IPS DF 6.9 (cell line): Measurements from ENCODE around the gene FAM78A.

Source experiments
- DNase-seq: peaks from one replicate; pipeline ENCODE4 v3.0.0-alpha.2; 2013; ENCODE audit warnings: low read depth, low spot score
- H3K27ac ChIP-seq: one replicate; pipeline ENCODE4 v1.5.1; 2013; ENCODE audit warnings: low read length, control low read depth
- H3K27me3 ChIP-seq: 2 replicates; pipeline ENCODE4 v1.6.1; 2013; ENCODE audit warnings: mild to moderate bottlenecking, low read length; ENCODE audit not compliant: control insufficient read depth, insufficient read depth
- H3K36me3 ChIP-seq: 2 replicates; pipeline ENCODE4 v1.6.1; 2013; ENCODE audit warnings: low read length; ENCODE audit not compliant: control insufficient read depth, insufficient read depth
- H3K4me1 ChIP-seq: 2 replicates; pipeline ENCODE4 v1.6.1; 2013; ENCODE audit warnings: low read length; ENCODE audit not compliant: control insufficient read depth, insufficient read depth
- H3K4me3 ChIP-seq: 2 replicates; pipeline ENCODE4 v1.5.1; 2013; ENCODE audit warnings: mild to moderate bottlenecking, low read length
- H3K9me3 ChIP-seq: 2 replicates; pipeline ENCODE4 v1.6.1; 2013; ENCODE audit warnings: low read length, inconsistent platforms; ENCODE audit not compliant: control insufficient read depth, insufficient read depth
- WGBS: extraction: QIAGEN DNeasy Blood & Tissue Kit; methylation state at CpG from one replicate; pipeline ENCODE4 v1.1.7; 2013; ENCODE audit warnings: mixed read lengths, missing lambda C conversion rate; ENCODE audit not compliant: insufficient read length, insufficient coverage; 5-methylcytosine and 5-hydroxymethylcytosine counted together

FAM78A gene

DNA sequence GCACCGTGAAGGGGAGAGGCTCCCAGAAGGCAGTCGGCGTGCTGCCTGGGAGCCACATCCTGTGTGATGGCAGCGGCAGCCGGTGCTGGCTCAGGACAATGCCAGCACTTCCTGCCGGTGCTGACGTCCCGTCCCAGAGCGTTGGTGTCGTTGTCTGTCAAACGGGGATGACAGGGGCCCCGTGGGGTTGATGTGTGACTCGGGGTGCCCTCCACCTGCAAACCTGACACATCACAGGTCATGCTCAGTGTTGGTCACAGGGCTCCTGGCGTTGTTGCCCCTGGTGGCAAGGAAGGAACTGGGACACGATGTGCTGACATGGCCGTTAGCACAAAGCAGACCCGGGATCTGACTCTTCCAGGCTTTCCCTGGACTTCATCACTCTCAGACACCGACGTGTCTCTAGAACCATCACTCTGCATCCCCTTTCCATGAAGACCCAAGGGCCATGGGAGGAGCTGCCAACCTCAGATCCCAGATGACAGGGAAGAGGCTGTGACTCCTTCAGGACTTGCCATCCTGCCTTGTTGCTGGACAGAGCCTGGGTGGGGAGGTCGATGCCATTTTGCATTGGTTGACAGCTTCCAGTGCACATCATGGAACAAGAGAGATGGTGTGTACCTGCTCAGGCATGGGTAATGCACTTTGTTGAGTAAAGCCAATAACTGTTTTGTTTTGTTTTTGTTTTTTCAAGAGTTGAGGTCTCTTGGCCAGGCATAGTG, 34.7 kb upstream of the FAM78A start:
- Histone ChIP-seq H3K36me3 (no peaks in the 10 kb centered on the region), H3K9me3 (no peaks in the 10 kb centered on the region), H3K4me3 (no peak overlapping the region), H3K27ac (no peak overlapping the region), H3K4me1 (0 out of 2 replicates have a peak, but pooled peaks cover 2% of the 10 kb centered on the region), H3K27me3 (no peaks in the 10 kb centered on the region)
- WGBS, result no CpG with 5 or more reads among the region's 20 CpGs
- DNase-seq, result no peak

DNA sequence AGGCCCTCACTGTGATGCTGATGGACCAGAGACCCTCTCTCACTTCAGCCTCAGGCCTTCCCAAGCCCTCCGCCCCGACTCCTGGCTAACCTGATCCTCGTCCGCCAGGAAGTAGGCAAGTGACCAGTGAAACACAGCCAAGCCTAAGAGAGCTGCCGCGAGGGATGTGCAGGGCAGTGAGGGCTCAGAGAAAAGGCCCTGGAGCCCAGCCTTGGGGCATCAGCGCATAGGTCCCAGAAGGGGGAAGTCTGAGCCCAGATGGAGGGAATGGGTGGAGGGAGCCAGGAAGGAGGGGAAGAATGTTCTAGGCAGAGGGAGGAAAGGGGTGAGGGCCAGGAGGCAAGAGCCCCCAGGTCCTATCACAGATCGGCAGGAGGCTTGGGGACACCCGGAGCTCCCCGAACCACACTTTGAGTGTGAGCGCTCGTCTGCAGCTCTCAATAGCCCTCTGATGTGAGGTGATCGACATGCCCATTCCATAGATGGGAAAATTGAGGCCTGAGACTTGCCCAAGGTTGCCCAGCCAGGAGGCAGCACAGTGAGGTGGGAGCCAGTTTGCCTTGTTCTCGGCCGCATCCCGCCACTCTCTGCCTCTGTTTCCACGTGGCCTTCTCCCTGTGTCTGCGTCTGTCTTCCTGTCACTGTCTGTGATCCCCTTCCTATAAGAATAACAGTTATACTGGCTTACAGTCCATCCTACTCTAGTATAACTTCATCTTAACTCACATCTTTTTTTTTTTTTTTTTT, 33.4 kb upstream of the FAM78A start:
- Histone ChIP-seq H3K27me3 (no peaks in the 10 kb centered on the region), H3K4me3 (no peak overlapping the region), H3K4me1 (0 out of 2 replicates have a peak, but pooled peaks cover 2% of the 10 kb centered on the region), H3K27ac (no peak overlapping the region), H3K36me3 (no peaks in the 10 kb centered on the region), H3K9me3 (no peaks in the 10 kb centered on the region)
- no CpG with 5 or more reads among the region's 18 CpGs for WGBS
- no peak for DNase-seq

DNA sequence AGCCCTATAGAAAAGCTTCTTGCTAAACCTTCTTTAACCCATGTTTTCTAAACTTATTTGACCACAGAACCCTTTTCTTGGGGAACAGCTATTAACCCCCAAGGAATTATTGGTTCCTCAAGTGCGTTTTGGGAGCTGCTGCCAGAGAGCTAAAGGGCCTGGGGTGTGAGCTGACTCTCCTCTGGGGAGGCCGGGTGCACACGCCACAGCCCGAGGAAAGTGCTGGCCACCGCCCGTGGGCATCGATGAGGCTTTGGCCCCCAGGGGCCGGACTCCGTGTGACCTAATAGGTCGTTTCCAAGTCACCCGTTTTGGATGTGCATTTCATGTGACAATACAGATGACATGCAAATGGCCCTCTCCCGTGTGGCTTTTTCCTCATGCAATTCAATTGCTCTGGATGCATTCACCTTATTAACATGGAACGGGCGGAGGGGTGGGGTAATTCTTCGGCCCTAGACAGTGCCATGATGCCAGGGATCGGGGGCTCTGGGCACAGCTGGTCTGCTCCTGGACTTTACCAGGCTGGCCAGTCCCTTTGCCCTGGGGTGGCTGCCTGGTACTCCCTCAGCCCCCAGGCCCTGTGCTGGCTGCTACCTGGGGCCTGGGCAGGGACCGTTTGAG, 32.7 kb upstream of the FAM78A start:
- 0 out of 2 replicates have a peak, but pooled peaks cover 2% of the 10 kb centered on the region for H3K4me1 ChIP-seq
- no CpG with 5 or more reads among the region's 17 CpGs for WGBS
- H3K27me3 ChIP-seq, result no peaks in the 10 kb centered on the region
- H3K36me3 ChIP-seq, result no peaks in the 10 kb centered on the region
- H3K4me3 ChIP-seq, result no peak overlapping the region
- no peak for DNase-seq
- H3K9me3 ChIP-seq, result no peaks in the 10 kb centered on the region
- H3K27ac ChIP-seq, result no peak overlapping the region

DNA sequence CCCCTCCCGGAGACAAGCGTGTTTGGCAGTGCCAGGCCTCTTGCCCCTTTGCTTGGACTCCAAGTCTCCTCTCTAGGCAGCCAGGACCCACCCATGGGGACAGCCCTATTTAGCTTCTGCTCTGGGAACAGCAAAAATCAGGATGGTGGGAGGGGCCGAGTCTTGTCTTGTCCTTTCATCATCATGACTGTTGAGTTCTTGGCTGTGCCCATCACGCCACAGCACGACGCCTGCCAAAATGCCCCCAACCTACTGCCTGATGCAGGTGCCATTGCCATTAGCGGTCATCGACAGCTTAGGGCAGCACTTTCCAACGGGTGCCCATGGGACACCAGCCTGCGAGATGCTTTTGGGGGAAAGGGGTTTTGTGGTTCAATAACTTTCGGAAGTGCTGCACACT, 32.1 kb upstream of the FAM78A start:
- Histone ChIP-seq H3K27me3 (no peaks in the 10 kb centered on the region), H3K4me3 (no peak overlapping the region), H3K9me3 (no peaks in the 10 kb centered on the region), H3K36me3 (no peaks in the 10 kb centered on the region), H3K27ac (no peak overlapping the region), H3K4me1 (0 out of 2 replicates have a peak, but pooled peaks cover 2% of the 10 kb centered on the region)
- no peak for DNase-seq
- no CpG with 5 or more reads among the region's 11 CpGs for WGBS

DNA sequence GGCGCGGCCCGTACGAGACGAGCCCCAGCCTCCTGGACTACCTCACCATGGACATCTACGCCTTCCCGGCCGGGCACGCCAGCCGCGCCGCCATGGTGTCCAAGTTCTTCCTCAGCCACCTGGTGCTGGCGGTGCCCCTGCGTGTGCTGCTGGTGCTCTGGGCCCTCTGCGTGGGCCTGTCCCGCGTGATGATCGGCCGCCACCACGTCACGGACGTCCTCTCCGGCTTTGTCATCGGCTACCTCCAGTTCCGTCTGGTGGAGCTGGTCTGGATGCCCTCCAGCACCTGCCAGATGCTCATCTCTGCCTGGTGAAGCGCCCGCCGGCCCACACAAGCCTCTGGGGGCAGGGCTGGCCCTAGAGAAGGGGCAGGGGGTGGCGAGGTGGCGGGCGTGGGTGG, 31.7 kb upstream of the FAM78A start:
- Histone ChIP-seq H3K36me3 (no peaks in the 10 kb centered on the region), H3K4me3 (no peak overlapping the region), H3K9me3 (no peaks in the 10 kb centered on the region), H3K27ac (no peak overlapping the region), H3K4me1 (0 out of 2 replicates have a peak, but pooled peaks cover 2% of the 10 kb centered on the region), H3K27me3 (no peaks in the 10 kb centered on the region)
- WGBS, result no CpG with 5 or more reads among the region's 31 CpGs
- no peak for DNase-seq

DNA sequence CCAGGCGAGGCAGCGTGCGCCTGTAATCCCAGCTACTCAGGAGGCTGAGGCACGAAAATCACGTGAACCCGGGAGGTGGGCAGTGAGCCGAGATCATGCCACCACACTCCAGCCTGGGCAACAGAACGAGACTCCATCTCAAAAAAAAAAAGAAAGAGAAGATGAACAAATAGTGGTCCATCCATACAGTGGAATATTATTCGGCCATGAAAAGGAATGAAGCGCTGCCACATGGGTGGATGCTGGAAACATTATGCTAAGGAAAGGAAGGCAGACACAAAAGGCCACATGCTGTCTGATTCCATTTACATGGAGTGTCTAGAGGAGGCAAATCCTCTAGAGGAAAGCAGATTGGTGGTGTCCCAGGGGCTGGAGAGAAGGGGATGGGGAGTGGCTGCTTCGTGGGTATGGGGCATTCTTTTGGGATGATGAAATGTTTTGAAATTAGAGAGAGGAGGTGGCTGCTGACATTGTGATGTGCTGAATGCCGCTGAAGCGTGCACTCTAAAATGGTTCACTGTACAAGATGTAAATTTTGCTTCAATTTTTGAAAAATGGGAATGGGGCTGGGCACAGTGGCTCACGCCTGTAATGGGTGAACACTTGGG, 30.2 kb upstream of the FAM78A start:
- 0 out of 2 replicates have a peak, but pooled peaks cover 2% of the 10 kb centered on the region for H3K4me1 ChIP-seq
- H3K36me3 ChIP-seq, result no peaks in the 10 kb centered on the region
- H3K4me3 ChIP-seq, result no peak overlapping the region
- no peak overlapping the region for H3K27ac ChIP-seq
- H3K27me3 ChIP-seq, result no peaks in the 10 kb centered on the region
- H3K9me3 ChIP-seq, result no peaks in the 10 kb centered on the region
- DNase-seq, result no peak
- no CpG with 5 or more reads among the region's 14 CpGs for WGBS

DNA sequence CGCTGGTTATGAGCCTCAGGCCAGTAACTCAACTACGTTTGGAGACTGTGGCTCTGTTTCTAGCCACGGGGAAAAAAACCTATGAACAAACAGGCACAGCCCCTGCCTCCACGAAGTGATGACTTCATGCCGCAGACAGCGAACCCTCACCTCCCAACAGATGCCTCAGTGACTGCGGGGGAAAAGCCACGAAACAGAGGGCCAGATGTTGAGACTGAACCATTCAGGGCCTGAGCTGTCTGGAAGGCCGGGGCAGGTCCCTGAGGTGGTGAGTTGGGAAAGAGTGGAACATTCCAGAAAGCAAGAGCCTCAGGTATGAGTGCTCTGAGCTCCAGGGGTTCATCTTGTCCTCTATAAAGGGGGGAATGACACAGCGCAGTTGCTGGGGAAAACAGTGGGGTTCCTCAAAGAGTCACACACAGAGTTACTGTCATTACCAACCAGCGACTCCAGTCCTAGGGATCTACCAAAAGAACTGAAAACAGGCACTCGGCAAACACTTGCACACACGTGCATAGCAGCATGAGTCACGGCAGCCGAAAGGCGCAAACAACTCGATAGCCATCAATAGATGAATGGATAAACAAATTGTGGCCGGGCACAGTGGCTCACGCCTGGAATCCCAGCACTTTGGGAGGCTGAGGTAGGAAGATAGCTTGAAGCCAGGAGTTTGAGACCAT, 28.5 kb upstream of the FAM78A start:
- no CpG with 5 or more reads among the region's 19 CpGs for WGBS
- Histone ChIP-seq H3K4me1 (0 out of 2 replicates have a peak, but pooled peaks cover 2% of the 10 kb centered on the region), H3K27me3 (no peaks in the 10 kb centered on the region), H3K4me3 (no peak overlapping the region), H3K9me3 (no peaks in the 10 kb centered on the region), H3K36me3 (no peaks in the 10 kb centered on the region), H3K27ac (no peak overlapping the region)
- DNase-seq, result no peak

DNA sequence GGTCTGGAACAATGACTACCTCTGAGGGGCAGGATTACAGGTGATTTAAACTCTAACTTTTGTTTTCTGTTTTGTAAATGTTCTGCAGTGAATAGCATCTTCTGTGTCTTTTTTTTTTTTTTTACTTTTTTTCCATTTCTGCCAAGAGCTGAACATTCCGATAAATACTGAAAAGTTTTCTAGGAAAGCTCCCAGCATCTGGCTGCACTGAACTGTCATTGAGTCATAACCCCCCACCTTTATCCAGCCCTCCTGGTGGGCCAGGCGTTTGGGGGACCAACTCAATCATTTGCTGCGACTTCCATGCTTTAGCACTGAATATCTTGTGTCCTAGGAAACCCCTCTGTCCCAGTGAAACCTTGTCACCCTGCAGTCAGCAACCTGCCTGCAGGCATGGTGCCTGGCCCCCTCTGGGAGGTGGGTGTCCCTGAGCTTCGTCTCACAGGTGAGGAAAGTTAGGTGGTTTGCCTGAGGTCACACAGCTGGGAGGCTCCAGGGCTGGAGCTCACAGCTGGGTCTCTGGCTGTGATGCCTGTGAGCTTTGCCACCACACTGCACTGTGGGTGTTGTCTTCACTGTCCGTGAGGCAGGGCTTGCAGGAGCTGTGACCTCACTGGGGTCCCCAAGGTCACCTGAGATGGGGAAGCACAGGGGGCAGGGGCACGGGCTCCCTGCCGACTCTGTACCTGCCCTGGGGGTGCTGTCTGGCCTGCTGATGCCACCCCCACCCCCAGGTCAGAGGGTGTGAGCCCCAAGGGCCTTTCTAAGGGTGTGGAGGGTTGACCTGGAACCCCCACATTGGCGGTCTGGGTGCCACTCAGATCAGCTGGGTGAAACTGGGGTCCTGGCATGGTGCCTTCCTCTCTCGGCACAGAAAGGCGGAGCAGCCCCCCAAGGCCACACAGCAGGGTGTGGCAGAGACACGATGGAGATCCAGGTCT, 27.3 kb upstream of the FAM78A start:
- H3K36me3 ChIP-seq, result no peaks in the 10 kb centered on the region
- DNase-seq, result no peak
- WGBS, result no CpG with 5 or more reads among the region's 11 CpGs
- H3K4me1 ChIP-seq, result 0 out of 2 replicates have a peak, but pooled peaks cover 2% of the 10 kb centered on the region
- no peaks in the 10 kb centered on the region for H3K9me3 ChIP-seq
- H3K4me3 ChIP-seq, result no peak overlapping the region
- no peak overlapping the region for H3K27ac ChIP-seq
- H3K27me3 ChIP-seq, result no peaks in the 10 kb centered on the region

DNA sequence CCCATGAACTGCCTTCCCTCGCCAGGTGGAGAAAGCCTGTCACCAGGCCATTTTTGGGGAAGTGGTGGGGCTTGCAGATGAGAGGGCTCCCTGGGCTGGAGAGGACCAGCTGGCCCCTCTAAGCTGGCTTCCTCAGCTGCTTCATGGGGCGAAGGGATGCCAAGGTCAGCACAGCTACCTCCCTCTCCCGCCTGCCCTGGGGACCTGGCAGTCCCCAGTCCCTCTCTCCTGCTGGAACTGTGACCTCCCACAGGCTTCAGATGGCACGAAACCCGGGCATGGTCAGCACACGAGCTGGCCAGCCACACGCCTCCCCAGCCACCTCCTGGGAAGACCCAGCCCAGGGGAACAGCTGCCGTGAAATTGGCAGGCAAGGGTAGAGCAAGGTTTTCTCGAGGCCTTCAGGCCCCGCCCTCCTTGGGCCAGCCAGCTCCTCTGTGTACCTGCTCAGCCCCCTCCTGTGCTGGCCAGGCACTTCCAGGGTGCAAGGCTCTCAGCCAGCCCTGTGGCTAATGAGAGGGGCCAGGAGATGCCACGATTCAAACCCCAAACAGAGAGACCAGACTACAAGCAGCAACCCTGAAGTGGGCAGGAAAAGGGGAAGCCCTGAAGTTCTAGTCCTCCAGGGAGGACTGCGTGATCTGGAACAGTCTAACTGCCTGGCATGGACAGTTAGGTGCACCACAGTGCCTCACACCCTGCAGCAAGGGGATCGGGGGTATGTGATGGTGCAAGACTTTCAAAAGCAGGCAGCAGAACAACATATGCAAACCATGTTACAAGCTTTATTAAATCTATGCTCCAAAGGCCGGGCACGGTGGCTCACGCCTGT, 26.1 kb upstream of the FAM78A start:
- Histone ChIP-seq H3K27ac (no peak overlapping the region), H3K36me3 (no peaks in the 10 kb centered on the region), H3K9me3 (no peaks in the 10 kb centered on the region), H3K27me3 (no peaks in the 10 kb centered on the region), H3K4me3 (no peak overlapping the region), H3K4me1 (0 out of 2 replicates have a peak, but pooled peaks cover 2% of the 10 kb centered on the region)
- WGBS, result no CpG with 5 or more reads among the region's 16 CpGs
- DNase-seq, result no peak
